Glutamatergic neuron (in vitro differentiated cells): Measurements from ENCODE around the gene NDUFB7. TPM values are rescaled to one million over a fixed set of nuclear protein-coding genes. Genes with fewer than 3 reads are reported as not detected.
"Not testable (repeated sequence)": the region's sequence is repeated elsewhere in the genome, so short reads cannot be mapped to it uniquely, and the experiment has no call there.

Experiments
- DNase-seq: peaks from one replicate; pipeline ENCODE4 v3.0.0; 2022
- H3K27ac Mint-ChIP-seq: one replicate; pipeline ENCODE4 v1.8.0; 2020; ENCODE audit warnings: mild to moderate bottlenecking, mixed read lengths, inconsistent platforms; ENCODE audit not compliant: unreplicated experiment
- H3K27me3 Mint-ChIP-seq: one replicate; pipeline ENCODE4 v1.8.0; 2020; ENCODE audit warnings: mild to moderate bottlenecking, moderate library complexity, mixed read lengths, inconsistent platforms; ENCODE audit not compliant: unreplicated experiment
- H3K36me3 Mint-ChIP-seq: one replicate; pipeline ENCODE4 v1.8.0; 2020; ENCODE audit warnings: mild to moderate bottlenecking, mixed read lengths, inconsistent platforms; ENCODE audit not compliant: unreplicated experiment
- H3K4me1 Mint-ChIP-seq: one replicate; pipeline ENCODE4 v1.8.0; 2020; ENCODE audit warnings: mild to moderate bottlenecking, low read depth, mixed read lengths, inconsistent platforms; ENCODE audit not compliant: unreplicated experiment
- H3K4me3 Mint-ChIP-seq: one replicate; pipeline ENCODE4 v1.8.0; 2020; ENCODE audit warnings: mild to moderate bottlenecking, mixed read lengths, inconsistent platforms; ENCODE audit not compliant: unreplicated experiment
- H3K9me3 Mint-ChIP-seq: one replicate; pipeline ENCODE4 v1.8.0; 2020; ENCODE audit warnings: mild to moderate bottlenecking, moderate library complexity, mixed read lengths, inconsistent platforms; ENCODE audit not compliant: unreplicated experiment
- CTCF ChIP-seq: fragments of 200-600 bp; sonication (generic); IDR thresholded peaks from one replicate; pipeline ENCODE4 v1.5.0; 2021; ENCODE audit not compliant: partially characterized antibody, unreplicated experiment
- total RNA-seq: library from RNA; stranded (reverse); fragmentation: NEBNext Ultra II Directional; extraction: Animal tissue kit (Norgen Biotek cat#: 25700); gene quantifications from one replicate; pipeline ENCODE4 v1.2.1, GENCODE V29; 2021; ENCODE audit not compliant: unreplicated experiment

The NDUFB7 gene
- total RNA-seq, 1 donor from 2014 or later, result 145 TPM

DNA sequence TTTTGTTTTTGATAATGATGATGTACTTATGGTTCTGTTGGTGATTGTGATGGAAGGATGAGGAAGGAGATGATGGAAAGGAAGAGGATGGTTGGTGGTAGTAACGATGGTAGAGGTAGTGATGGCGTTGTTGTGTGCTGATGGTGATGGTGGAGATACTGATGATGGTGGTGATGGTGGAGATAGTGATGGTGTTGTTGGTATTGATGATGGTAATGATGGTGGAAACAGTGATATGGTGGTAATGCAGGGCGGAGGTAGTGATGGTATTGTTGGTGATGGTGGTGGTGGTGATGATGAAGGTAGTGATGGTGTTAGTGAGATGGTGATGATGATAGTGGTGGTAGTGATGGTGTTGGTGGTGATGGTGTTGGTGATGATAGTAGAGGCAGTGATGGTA lies 23.7 kb upstream of the NDUFB7 start:
- TF ChIP-seq CTCF, result no peak
- Mint-ChIP-seq H3K27ac (no peak overlapping the region), H3K36me3 (peaks cover 10% of the 10 kb centered on the region), H3K9me3 (peaks cover 9% of the 10 kb centered on the region), H3K4me1 (no peaks in the 10 kb centered on the region), H3K4me3 (no peak overlapping the region), H3K27me3 (no peaks in the 10 kb centered on the region)
- no peak for DNase-seq

- DNase-seq, H3K9me3 Mint-ChIP-seq, H3K36me3 Mint-ChIP-seq, H3K27me3 Mint-ChIP-seq, H3K4me3 Mint-ChIP-seq, H3K27ac Mint-ChIP-seq, H3K4me1 Mint-ChIP-seq: not testable (repeated sequence)
These were observed 17.6 kb upstream of the NDUFB7 start for GRCh38 chr19:14589433-14589832.

DNA sequence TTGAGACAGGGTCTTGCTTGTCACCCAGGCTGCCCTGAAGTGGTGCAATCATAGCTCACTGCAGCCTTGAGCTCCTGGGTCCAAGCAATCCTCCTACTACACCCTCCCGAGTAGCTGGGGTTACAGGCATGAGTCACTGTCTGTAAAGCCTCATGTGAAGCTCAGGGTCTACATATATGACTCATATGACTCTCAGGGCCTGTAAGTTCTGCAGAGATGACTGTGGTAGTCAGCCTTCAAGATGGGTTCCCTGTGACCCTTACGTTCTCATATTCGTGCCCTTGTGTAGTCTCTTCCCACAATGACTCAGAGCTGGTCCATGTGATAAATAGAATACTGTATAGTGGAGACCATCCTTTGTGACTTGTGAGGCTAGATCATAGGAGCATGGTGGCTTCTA lies 13.3 kb upstream of the NDUFB7 start:
- H3K27ac Mint-ChIP-seq, H3K36me3 Mint-ChIP-seq, DNase-seq, H3K4me3 Mint-ChIP-seq, H3K9me3 Mint-ChIP-seq, H3K27me3 Mint-ChIP-seq, H3K4me1 Mint-ChIP-seq: not testable (repeated sequence)

GRCh38 chr19:14584372-14584771 lies 12.5 kb upstream of the NDUFB7 start:
- not testable (repeated sequence) for H3K27ac Mint-ChIP-seq, DNase-seq, H3K9me3 Mint-ChIP-seq, H3K36me3 Mint-ChIP-seq, H3K4me3 Mint-ChIP-seq, H3K27me3 Mint-ChIP-seq, H3K4me1 Mint-ChIP-seq

- H3K36me3 Mint-ChIP-seq, result no peaks in the 10 kb centered on the region
- H3K27ac Mint-ChIP-seq, result no peak within 1 kb of the TSS
- H3K9me3 Mint-ChIP-seq, result peaks cover 8% of the 10 kb centered on the region
- no peak for TF ChIP-seq CTCF
- no peak for DNase-seq
- no peak within 1 kb of the TSS for H3K4me3 Mint-ChIP-seq
- H3K4me1 Mint-ChIP-seq, result no peaks in the 10 kb centered on the region
- H3K27me3 Mint-ChIP-seq, result peaks cover 6% of the 10 kb centered on the region
These were observed 11.1 kb upstream of the NDUFB7 start, which contains the start of gene CLEC17A for GRCh38 chr19:14582894-14583340. TSS of gene CLEC17A (plus strand) at chr19:14583084. CDS start at chr19:14583161, 77 bp downstream.

DNA sequence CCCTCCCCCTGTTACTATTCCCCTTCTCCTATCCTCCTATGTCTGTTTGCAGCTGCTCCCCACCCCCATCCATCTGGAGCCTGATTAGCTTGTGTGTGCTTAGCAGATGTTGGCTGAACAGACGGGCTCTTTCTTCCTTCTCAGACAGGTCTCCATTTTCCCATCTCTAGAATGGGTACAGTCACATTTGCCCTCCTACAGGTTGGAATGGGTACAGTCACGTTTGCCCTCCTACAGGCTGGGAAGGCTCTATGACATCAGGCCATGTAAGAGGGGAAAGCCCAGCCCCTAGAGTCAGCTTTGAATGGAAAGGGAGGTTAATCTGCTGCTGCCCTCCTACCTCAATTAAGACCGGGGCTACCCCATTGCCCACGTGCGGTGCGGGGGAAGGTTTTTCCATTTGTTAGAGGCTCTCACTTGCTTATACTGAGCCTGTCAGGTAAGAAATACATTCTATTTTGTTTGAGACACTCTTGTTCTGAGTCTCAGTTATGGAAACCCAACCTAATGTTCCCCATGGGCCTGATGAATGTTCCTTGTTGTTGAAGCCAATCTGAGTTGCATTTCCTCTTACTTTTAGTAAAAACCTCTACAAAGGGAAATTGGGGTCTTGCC lies 8.9 kb upstream of the NDUFB7 start:
- H3K9me3 Mint-ChIP-seq, result peaks cover 9% of the 10 kb centered on the region
- H3K36me3 Mint-ChIP-seq, result no peaks in the 10 kb centered on the region
- H3K4me1 Mint-ChIP-seq, result no peaks in the 10 kb centered on the region
- peaks cover 2% of the 10 kb centered on the region for H3K27me3 Mint-ChIP-seq
- H3K27ac Mint-ChIP-seq, result no peak overlapping the region
- H3K4me3 Mint-ChIP-seq, result no peak overlapping the region
- DNase-seq, result no peak
- TF ChIP-seq CTCF, result no peak
